ENCODE measurements around the gene SPOCK1. TPM values are rescaled to one million over a fixed set of nuclear protein-coding genes. Genes with fewer than 3 reads are reported as not detected.

The SPOCK1 gene
- total RNA-seq, 1 donor from 2014 or later = 28.6 TPM

GRCh38 chr5:137496919-137497318 is 2.2 kb downstream of the SPOCK1 start:
- Histone ChIP-seq H3K9me3 (replicated peaks) (no peaks in the 10 kb centered on the region), H3K4me1 (peaks cover 12% of the 10 kb centered on the region), H3K27me3 (ENCODE audit: low read depth) (peaks cover 60% of the 10 kb centered on the region), H3K27ac (replicated peaks) (no peak overlapping the region), H3K4me3 (no peak overlapping the region), H3K36me3 (no peaks in the 10 kb centered on the region)
- no peak for DNase-seq
- intact Hi-C loops (cut with micrococcal nuclease) = loop anchor here (5.0 to 10.0 kb wide), 2 partner anchors 175 to 692 kb away; no protein-coding TSS in a partner anchor
- TF ChIP-seq, protein P1, sequence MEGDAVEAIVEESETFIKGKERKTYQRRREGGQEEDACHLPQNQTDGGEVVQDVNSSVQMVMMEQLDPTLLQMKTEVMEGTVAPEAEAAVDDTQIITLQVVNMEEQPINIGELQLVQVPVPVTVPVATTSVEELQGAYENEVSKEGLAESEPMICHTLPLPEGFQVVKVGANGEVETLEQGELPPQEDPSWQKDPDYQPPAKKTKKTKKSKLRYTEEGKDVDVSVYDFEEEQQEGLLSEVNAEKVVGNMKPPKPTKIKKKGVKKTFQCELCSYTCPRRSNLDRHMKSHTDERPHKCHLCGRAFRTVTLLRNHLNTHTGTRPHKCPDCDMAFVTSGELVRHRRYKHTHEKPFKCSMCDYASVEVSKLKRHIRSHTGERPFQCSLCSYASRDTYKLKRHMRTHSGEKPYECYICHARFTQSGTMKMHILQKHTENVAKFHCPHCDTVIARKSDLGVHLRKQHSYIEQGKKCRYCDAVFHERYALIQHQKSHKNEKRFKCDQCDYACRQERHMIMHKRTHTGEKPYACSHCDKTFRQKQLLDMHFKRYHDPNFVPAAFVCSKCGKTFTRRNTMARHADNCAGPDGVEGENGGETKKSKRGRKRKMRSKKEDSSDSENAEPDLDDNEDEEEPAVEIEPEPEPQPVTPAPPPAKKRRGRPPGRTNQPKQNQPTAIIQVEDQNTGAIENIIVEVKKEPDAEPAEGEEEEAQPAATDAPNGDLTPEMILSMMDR (IDR thresholded peaks at IDR 0.05; ENCODE audit: borderline replicate concordance) = no peak

DNA sequence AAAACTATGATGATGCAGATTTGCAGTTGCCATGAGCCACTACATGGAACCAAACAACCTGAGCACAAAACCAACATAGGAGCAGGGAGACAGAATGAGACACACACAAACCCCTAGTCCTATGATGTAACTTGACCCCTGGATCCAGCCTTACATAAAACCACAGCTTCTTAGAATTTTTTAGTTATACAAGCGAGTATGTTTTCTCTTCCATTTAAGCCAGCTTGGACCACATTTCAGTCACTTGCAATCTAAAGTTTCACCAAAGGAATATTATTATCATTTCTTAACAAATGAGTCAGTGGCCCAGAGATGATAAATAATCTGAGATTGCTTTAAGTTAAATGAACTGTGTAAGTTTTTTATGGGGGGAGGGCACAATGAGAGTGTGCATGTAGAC is 6.8 kb downstream of the SPOCK1 start:
- intact Hi-C loops (cut with micrococcal nuclease) = loop anchor here (10.0 kb wide), 1 partner anchor 688 kb away; no protein-coding TSS in a partner anchor

DNA sequence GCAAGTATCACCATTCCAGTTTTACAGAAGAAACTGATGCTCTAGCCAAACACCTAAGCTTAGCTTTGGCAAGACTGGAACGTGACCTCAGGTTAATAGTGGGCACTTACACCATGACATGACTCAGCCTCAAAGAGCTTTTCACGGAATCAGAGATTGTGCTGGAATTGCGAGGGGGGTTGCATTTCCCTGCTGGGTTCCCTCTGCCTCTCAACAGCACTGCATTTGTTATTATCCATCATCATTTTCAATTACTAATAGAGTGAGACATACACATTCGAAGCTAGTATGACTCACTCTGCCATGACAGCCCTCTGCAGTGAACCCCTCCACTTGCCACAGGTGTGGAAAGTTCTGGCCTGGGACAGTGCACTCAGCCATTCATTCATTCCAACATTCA is 8.0 kb downstream of the SPOCK1 start:
- Histone ChIP-seq H3K27ac (replicated peaks) (no peak overlapping the region), H3K9me3 (replicated peaks) (no peaks in the 10 kb centered on the region)

More for the DNA sequence above, 6.8 kb downstream of the SPOCK1 start:
- DNase-seq = no peak
- peaks cover 33% of the 10 kb centered on the region for H3K27me3 ChIP-seq (ENCODE audit: low read depth)
- H3K4me3 ChIP-seq = no peak overlapping the region
- no peaks in the 10 kb centered on the region for H3K36me3 ChIP-seq
- H3K27ac ChIP-seq (replicated peaks) = no peak overlapping the region
- TF ChIP-seq, protein P1 (IDR thresholded peaks at IDR 0.05; ENCODE audit: borderline replicate concordance) = no peak
- H3K9me3 ChIP-seq (replicated peaks) = no peaks in the 10 kb centered on the region
- peaks cover 1% of the 10 kb centered on the region for H3K4me1 ChIP-seq

GRCh38 chr5:137490591-137490990 is 8.5 kb downstream of the SPOCK1 start:
- Histone ChIP-seq H3K27me3 (ENCODE audit: low read depth) (peaks cover 15% of the 10 kb centered on the region), H3K4me3 (no peak overlapping the region), H3K27ac (replicated peaks) (no peak overlapping the region), H3K4me1 (no peaks in the 10 kb centered on the region), H3K9me3 (replicated peaks) (no peaks in the 10 kb centered on the region), H3K36me3 (no peaks in the 10 kb centered on the region)
- TF ChIP-seq, protein P1 (IDR thresholded peaks at IDR 0.05; ENCODE audit: borderline replicate concordance) = no peak
- intact Hi-C loops (cut with micrococcal nuclease) = loop anchor here (10.0 kb wide), 1 partner anchor 686 kb away; no protein-coding TSS in a partner anchor
- DNase-seq = no peak

More for the DNA sequence above, 8.0 kb downstream of the SPOCK1 start:
- no peak for DNase-seq
- Histone ChIP-seq H3K27me3 (ENCODE audit: low read depth) (peaks cover 20% of the 10 kb centered on the region), H3K4me3 (no peak overlapping the region), H3K36me3 (no peaks in the 10 kb centered on the region), H3K4me1 (no peaks in the 10 kb centered on the region)
- TF ChIP-seq, protein P1 (IDR thresholded peaks at IDR 0.05; ENCODE audit: borderline replicate concordance) = no peak
- intact Hi-C loops (cut with micrococcal nuclease) = loop anchor here (10.0 kb wide), 1 partner anchor 686 kb away; no protein-coding TSS in a partner anchor

- intact Hi-C loops (cut with micrococcal nuclease) = no loop called here
- H3K36me3 ChIP-seq = no peaks in the 10 kb centered on the region
Measured at GRCh38 chr5:137488974-137489373, 10.2 kb downstream of the SPOCK1 start.

More at GRCh38 chr5:137488974-137489373, 10.2 kb downstream of the SPOCK1 start:
- Histone ChIP-seq H3K4me3 (no peak overlapping the region), H3K9me3 (replicated peaks) (no peaks in the 10 kb centered on the region), H3K4me1 (no peaks in the 10 kb centered on the region), H3K27me3 (ENCODE audit: low read depth) (peaks cover 7% of the 10 kb centered on the region), H3K27ac (replicated peaks) (no peak overlapping the region)
- no peak for DNase-seq
- TF ChIP-seq, protein P1 (IDR thresholded peaks at IDR 0.05; ENCODE audit: borderline replicate concordance) = no peak

Measured in left ventricle myocardium inferior (tissue), 1 donor.